GM19324 (cell line): ENCODE results near the gene ENTPD7.
"Not testable (repeated sequence)": the region's sequence is repeated elsewhere in the genome, so short reads cannot be mapped to it uniquely, and the experiment has no call there.

Experiments used
- ATAC-seq: cut with Tn5 transposase; IDR thresholded peaks from one replicate; pipeline ENCODE4 v1.9.1; 2021; ENCODE audit warnings: mild to moderate bottlenecking, moderate library complexity; ENCODE audit not compliant: unreplicated experiment, low FRiP score

Gene ENTPD7

GRCh38 chr10:99682032-99682431 is 22.7 kb downstream of the ENTPD7 start:
- no peak for ATAC-seq

DNA sequence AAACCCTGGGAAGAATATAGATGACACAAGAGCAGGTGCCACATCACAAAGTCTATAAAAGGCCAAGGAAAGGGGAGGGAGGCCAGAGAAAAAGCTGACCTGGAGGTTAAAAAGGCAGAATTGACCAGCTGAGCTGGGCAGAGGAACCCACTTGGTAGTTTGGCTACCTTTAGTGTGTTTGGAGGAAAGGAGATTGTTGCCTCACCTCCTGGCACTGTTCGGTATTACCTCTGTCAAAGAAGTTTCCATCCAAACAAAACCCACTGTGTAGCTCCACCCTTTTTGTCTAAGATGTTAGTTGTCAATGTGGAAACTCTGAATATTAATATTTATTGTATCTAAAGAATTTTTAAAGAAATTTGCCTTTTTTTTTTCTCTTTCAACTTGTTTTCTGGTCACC is 23.4 kb downstream of the ENTPD7 start:
- ATAC-seq: no peak

DNA sequence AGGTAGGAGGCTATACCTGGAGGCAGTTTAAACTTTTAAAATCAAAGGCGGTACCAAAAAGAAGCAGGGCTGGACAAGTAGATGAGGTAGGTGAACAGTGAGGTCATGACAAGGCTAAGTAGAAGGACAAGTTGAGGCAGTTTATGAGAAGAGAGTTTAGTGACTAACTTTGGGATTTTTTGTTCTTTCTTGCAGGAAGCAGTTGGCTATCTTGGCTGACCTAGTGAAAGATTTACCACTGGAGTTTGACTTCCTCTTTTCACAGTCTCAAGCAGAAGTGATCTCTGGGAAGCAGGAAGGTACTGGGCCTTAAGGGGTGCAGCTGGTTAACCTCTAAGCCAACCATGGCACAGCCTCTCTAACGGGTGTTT is 26.3 kb downstream of the ENTPD7 start:
- ATAC-seq: peak; percentile 71

DNA sequence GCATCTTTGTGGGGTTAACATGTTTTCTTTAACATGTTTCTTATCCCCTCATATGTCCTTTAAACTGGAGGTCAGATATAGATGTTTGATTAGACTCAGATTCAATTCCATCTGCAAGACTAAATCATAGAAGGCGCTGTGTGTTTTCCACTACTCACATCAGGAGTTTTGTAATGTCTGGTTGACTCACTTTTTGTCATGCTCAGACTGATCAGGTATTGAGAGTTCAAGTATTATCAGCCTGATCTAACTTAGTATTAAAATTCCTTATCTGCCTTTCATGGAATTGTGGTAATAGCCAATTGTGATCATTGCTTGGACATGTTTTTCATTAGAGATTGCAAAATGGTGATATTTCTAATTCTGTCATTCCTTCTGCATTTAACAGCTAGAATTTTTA is 30.2 kb downstream of the ENTPD7 start:
- ATAC-seq: no peak

DNA sequence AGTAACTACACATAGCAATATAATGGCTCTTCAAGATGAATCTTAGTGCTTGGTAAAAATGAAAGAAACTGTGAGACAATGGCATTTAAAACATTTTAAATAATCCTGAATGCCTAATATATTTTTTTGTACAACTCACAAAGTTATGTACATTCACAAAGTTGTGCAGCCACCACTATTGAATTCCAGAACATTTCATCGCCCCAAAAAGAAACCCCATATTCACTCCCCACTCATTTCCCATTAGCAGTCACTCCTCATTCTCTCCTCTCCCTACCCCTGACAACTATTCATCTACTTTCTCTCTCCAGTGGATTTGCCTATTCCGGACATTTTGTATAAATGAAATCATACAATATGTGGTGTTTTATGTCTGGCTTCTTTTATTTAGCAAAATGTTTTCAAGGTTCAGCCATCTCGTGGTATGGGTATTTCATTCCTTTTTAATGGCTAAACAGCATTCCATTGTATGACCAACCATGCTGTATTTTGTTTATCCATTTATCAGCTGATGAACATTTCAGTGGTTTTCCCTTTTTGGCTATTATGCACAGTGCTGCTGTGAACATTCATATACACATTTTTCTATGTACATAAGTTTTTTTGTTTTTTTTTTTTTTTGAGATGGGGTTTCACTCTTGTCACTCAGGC is 34.7 kb downstream of the ENTPD7 start:
- no peak for ATAC-seq

DNA sequence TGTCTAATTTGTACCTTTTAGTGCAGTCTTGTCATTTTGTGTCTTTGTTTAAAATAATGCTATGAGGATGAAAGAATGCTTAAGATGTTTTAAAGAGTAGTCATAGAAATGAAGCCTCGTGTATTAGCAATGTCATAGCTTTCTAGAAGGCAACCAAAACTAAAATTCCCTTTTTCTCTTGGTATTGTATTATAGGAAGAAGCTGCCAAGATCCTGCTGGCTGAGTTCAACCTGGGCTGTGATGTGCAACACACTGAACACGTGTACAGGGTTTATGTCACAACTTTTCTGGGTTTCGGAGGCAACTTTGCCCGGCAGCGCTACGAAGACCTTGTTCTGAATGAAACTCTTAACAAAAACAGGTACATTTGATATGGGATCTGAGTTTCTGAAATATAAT is 36.5 kb downstream of the ENTPD7 start:
- ATAC-seq: no peak

GRCh38 chr10:99698504-99699080 is 39.3 kb downstream of the ENTPD7 start:
- no peak for ATAC-seq

- no peak for ATAC-seq
Measured at GRCh38 chr10:99700649-99701048, 41.3 kb downstream of the ENTPD7 start.

DNA sequence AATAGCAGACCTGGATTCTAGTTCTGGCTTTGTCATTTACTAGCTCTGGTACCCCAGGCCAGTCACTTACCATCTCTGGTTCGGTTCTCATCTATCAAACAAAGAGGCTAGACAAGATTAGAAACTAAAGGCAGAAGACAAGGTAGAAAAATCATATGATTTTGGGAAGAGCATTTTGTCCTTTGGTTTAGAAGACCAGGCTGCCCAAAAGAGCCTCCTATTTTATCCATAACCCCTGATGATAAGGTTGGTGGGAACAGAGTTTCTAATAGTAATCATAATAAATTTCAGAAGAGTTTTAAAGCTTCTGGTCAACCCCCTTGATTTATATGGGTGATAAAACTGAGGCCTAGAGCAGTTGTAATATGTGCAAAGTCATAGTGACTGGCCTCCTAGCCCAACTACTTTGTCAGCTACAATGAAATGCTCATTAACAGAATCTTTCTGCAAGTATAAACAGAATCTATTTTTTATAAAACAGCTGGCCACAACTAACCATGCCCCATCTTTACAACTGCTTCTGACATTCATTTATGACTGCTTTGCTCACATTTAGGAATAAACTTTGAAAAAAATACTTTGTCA is 49.2 kb downstream of the ENTPD7 start:
- ATAC-seq: no peak

DNA sequence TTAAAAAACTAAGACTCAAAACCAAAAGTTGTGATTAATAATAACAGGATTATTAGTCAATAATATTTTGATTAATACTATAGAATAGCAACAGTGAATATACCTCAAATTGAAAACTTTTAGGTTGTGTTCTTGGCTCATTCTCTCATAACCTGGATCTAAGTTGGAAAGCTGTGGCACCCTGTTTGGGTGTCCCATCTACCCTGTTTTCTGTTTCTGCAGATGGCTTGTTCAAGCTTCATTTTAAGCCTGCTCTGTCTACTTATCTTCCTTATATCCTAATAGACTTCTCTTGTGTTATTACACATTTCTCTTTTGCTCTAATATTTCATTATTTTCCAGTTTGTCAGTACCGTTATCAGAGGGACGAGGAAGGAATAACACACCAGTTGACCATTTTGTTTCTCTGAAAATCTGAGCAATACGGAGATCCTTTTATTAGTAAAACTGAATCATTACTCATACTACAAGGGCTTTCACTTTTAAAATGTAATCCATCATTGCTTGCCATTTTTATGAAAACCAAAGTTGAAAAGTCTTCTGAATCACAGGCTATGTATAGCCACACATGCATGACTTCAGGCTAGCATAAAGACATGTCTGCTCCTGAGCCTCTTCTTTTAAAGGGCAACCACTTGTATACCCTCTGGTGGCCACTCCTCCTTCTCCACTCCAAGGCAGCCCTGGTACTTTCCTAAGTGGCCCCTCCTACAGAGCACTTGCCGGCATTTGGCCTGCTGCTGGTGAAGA is 50.3 kb downstream of the ENTPD7 start:
- ATAC-seq: no peak

- ATAC-seq: no peak
Measured at GRCh38 chr10:99711129-99711719, 51.9 kb downstream of the ENTPD7 start.

DNA sequence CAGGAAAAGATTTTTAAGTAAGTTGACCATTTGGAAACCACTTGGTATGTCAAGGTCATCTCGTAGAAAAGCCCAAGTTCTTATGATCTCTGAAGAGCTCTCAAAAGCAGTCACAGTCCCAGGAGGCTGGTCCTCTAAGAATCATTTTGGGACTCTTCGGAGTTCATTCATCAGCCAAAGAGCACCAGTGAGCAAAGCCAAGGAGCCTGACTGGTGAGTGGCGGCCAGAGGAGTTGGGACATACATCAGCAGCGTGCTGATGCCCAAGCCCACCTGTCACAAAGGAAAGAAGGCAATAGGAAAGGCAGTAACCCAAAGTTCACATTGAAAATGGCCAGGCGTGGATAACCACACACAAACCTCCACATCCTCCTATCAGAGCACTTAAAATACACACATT is 55.1 kb downstream of the ENTPD7 start:
- ATAC-seq: no peak

- ATAC-seq: no peak
Measured at GRCh38 chr10:99720387-99720786, 61.1 kb downstream of the ENTPD7 start.

- ATAC-seq: no peak
Measured at GRCh38 chr10:99730026-99730425, 70.7 kb downstream of the ENTPD7 start.

DNA sequence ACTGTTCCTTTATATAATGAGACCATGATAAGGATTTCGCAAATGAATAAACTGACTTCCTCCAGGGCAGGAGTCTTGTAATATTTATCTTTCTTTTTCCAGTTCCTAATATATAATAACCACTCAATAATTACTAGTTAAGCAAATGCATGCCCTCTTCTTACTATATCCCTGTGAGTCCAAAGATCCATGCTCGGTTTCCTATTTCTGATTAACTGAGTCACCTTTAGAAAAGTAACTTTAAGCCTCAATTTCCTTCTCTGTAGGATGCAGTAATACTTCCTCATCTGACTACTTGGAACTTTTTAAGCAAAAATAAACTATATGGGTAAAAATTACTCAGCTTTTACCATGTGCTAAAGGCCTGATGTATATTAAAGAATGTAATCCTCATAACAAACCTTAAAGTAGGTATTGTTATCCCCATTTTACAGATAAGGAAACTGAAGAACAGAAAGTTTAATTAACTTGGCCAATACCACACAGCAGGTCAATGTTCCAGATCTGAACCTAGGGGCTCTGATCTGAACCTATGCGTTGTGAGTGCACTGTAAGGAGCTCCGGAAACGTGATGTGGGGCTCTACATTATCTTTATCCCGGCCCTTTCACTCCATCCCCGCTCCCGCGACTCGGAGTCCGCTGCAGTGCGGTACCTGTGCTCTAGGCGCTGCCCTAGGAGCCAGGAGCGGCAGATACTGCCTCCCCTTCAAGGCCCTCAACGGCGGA is 72.2 kb downstream of the ENTPD7 start:
- ATAC-seq: no peak

DNA sequence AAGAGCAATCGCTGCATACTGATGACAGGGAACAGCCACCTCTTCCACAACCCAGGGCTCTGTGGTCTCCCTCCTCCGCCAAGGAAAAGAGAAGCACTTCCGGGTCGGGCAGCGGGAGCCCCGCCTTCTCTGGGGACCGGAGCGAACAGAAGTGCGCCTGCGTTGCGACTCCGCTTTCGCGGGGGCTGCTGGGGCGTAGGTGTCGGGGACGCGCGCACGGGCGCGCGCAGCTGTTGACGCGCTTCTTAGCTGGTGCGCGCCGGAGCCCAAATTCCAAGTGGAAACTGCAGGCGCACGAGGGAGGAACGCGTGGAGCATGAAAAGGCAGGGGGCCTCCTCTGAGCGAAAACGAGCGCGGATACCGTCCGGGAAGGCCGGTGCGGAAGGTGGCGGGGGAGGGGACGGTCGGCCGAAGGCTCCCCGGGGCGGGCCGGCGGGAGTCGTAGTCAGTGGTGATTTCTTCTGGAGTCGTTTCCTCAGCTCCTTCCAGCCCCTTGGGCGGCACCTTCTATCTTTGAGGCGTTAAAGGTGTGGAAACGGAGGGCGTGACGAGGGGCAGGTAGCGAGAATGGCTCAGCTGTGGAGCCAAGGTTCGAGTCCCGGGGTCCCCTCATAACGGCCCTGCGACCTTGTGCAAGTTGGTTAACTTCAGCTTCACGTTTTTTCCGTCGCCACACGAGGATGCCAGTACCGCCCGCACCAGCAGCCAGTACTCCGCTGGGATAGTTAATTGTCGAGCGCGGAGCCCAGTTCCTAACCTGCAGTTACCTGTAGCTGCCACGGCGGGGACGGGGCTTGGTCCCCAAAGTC is 72.9 kb downstream of the ENTPD7 start, which contains the start of the genes COX15 and CUTC:
Gene COX15 (minus strand): TSS at position 95 of the 810 bp plus-strand sequence. CDS start 78 bp downstream, at position 17.
Gene CUTC (plus strand): TSS at position 202 of the 810 bp plus-strand sequence. CDS start 115 bp downstream, at position 317.
- ATAC-seq: peak; percentile 90

DNA sequence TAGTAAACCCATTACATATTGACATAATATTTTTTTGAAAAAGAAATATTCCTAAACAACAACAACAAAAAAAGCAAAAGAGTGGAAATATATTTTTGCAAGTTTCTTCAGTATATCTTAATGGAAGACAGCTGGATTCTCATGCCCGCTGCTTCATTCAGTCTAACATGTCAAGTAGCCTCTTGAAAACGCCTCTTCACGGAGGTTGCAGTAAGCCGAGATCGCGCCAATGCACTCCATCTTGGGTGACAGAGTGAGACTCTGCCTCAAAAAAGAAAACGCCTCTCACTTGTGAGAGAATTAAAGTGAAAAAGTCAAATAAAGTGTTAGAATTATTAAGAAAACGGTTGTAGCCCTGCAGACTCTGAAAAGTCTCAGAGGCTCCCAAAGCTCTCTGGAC is 74.1 kb downstream of the ENTPD7 start:
- no peak for ATAC-seq

DNA sequence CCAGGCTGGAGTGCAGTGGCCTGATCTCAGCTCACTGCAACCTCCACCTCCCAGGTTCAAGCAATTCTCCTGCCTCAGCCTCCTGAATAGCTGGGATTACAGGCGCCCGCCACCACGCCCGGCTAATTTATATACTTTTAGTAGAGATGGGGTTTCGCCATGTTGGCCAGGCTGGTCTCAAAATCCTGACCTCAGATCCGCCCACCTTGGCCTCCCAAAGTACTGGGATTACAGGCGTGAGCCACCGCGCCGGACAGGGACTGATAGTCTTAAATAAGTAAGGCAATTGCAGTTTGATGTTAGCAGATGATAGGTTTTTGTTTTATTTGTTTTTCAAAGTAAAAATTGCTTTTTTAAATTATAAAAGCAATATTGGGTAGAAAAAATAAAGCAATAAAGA is 74.8 kb downstream of the ENTPD7 start:
- ATAC-seq: not testable (repeated sequence)

DNA sequence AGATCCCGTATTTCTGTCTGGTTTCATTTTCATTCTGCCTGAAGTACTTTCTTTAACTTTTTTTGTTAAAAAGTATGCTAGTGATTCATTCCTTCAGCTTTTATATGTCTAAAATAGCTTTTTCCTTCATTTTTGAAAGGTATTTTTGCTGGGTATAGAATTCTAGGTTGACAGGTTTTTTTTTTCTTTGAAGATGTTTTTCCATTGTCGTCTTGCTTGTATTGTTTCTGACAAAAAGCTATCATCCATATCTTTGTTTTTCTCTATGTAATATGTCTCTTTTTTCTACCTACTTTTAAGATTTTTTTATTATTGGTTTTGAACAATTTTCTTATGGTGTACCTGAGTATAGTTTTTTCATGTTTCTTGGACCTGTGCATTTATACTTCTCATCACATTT is 81.0 kb downstream of the ENTPD7 start:
- ATAC-seq: no peak
